GM03348 (cell line): ENCODE results near the gene SRP68.

Experiments
- DNase-seq: peaks from one replicate; pipeline ENCODE4 v3.0.0; 2012; ENCODE audit warnings: low spot score

SRP68 gene

DNA sequence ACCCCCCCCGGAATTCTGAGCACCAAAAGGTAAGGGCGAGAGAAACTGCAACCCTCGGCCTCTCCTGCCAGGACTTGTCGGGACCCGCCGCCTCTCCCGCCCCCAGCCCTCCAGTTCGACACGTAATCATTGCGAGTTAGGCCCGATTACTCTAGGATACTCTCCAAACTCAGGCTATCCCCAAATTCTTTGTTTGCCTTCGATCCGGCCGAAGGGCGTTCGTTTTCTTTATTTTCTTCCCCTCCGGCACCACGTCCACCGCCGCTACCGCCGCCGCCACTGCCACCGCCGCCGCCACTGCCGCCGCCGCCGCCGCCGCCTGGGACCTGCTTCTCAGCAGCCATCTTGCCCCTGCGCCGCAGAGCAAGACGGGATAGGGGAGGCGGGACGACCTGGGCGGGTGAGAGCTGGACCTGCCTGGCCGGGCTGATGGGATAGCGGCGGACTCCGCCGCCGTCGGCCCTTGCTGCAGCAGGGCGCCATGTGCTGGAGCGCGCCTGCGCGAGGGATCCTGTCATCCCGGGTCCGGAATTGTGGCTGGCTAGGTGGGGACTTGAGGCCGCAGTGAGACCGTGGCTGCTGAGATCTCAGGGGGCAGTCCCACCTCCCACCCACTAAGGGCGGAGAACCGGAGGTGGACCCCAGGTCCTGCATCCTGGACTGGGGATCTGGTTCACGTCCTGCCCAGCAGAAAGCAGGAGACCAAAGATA, at the start of gene SRP68:
Gene SRP68 (minus strand): TSS at position 370 of the 711 bp plus-strand sequence. CDS start 26 bp downstream, at position 344.
- peak; percentile 97 for DNase-seq

DNA sequence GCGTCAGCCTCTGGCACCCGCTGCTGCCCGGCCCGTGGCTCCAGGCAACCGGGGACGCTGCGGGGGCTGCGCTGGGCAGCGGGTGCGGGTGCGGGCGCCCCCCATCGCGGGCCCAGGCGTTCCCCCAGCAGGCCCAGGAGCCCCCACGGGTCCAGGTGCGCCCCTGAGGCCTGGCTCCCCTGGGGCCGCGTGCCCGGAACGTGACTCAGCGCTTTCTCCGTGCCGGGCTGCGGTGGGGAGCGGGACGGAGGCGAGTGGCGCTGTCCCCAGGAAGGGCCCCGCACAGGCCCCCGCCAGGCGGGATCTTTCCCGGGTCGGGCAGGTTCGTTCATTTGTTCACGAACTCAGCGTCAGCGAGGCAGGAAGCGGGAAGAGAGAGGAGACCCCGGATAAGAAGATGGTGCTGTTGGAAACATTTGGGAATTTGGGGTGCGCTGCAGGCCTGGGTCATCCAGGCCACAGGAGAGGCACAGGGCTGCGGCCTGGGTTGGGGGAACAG, 49.7 kb upstream of the SRP68 start:
- DNase-seq, result peak; percentile 74

GRCh38 chr17:76120658-76121008, 48.3 kb upstream of the SRP68 start:
- no peak for DNase-seq

GRCh38 chr17:76119409-76120371, 47.4 kb upstream of the SRP68 start:
- no peak for DNase-seq

DNA sequence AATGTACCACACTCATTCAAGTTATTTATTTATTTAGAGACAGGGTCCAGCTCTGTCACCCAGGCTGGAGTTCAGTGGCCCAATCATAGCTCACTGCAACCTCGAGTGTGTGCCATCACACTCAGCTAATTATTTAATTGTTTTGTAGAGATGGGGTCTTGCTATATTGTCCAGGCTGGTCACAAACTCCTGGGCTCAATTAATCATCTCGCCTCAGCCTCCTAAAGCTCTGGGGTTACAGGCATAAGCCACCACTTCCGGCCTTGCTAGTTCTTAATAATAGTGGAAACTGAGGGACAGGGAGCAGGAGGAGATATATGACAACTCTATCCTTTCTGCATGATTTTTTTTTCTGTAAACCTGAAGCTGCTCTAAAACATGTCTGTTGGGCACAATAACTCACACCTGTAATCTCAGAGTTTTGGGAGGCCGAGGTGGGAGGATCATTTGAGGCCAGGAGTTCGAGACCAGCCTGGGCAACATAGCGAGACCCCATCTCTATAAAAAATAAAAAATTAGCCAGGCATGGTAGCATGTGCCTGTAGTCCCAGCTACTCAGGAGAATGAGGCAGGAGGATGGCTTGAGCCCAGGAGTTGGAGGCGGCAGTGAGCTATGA, 42.9 kb upstream of the SRP68 start:
- DNase-seq, result no peak

- DNase-seq, result no peak
These were observed 39.6 kb upstream of the SRP68 start for GRCh38 chr17:76111956-76112355.

GRCh38 chr17:76107509-76107908, 35.2 kb upstream of the SRP68 start:
- no peak for DNase-seq

DNA sequence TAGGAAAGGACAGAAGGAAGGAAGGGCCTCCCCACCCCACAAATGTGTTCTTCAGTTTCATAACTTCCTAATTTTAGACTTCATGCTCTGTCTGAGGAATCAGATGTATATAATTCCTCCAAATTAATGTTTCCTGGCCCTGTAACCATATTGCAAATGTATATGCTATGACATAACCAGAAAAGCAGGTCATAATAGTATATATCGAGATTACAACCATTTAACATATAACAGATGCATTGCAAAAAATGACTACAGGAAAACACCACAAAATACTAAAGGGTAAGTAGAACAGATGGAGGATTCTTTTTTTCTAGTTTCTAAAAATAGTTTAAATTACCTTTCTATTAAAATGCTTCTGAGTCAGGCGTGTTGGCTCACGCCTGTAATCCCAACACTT, 34.4 kb upstream of the SRP68 start:
- no peak for DNase-seq

DNA sequence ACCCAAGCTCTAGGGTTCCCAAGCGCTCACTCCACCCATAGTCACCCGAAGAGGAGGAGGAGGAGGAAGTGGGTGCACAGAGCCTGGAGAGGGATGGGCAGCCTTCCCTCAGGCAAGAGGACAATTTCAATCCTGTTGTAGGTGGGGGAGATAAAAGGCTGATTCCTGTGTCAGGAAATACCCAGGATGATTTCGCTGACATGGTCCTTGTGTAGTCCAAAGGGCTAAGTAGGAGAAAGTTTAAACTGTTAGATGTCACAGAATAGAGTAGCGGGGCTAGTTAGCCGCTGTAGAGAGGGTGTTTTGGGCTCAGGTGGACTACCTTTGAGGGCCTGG, 32.5 kb upstream of the SRP68 start:
- DNase-seq, result no peak

- DNase-seq, result no peak
These were observed 32.0 kb upstream of the SRP68 start for GRCh38 chr17:76104140-76104895.

DNA sequence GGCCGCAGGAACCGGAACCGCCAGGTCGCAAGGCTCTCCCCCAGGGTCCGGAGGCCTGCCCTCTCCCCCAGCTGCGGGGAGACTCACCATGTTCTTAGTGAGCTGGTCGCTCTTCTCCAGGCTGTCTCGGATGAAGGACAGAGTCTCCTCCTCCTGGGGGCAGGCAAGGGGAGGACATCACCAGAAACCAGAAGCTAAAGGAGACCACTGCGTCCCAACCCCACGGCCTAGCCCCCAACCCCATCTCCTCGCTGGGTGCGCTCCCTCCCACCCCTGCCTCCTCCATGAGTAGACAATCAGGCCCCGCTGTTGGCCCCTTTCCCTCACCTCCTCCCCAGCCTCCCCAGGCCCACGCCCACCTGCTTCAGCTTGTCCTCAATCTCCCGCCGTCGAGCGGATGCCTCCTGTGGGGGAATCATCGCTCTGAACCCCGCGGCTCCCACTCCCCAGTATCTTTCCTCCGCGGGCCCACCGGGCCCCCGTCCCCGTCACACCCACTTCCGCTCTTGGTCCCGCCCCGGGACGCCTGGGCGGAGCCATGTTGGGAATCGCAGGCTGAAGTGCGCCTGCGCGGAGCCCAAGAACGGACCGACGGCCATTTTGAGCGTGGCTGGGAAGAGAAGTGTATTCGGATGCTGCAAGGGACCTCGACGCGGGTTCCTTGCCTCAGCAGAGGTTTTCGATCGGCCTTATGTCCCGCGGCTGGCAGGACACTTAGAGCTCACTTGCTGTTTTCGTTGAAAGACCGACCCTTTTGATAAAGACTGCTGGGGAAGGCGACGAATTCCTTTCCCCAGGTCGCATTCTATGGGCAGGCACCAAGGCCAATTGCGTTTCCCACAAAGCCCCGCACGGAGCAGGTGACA, 31.2 kb upstream of the SRP68 start, which contains the start of gene EXOC7:
Gene EXOC7 (minus strand): TSS at position 514 of the 866 bp plus-strand sequence. CDS start 95 bp downstream, at position 419.
- peak; percentile 99 for DNase-seq

DNA sequence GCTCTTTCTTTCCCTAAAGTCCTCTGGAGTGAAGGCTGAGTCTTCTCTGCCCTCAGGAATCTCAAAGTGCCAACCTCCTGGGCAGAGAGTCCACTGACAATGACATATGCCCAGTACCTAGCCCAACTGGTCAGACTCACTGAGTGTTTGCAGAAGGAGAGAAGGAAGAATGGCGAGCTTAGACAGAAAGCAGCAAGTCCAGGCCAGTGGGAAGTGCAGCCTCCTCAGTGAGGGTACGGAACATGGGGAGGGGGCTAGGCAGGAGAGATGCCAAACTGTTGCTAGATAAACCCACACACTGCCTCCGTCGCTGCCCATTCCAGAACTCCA, 30.6 kb upstream of the SRP68 start:
- no peak for DNase-seq

DNA sequence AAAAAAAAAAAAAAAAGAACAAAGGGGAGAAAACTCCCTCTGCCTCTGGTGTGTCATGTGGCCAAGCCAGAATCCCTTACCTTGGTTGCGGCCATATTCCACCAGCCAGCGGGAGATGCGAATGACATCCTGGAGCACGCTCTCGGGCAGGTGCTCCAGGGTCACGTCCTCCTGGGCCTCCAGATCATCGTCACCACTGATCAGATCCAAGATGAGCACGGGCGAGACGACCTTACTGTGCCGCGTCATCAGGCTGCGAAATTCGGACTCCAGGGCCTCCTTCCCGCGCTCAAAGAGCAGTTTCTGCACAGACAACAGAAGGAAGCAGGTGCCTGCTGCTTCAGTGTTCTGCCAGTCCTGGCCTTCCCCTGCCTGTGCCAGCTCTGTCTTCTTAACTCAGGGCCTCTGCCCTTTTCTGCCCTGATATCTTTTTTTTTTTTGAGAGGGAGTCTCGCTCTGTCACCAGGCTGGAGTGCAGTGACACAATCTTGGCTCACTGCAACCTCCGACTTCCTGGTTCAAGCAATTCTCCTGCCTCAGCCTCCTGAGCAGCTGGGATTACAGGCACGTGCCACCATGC, 25.5 kb upstream of the SRP68 start:
- no peak for DNase-seq

DNA sequence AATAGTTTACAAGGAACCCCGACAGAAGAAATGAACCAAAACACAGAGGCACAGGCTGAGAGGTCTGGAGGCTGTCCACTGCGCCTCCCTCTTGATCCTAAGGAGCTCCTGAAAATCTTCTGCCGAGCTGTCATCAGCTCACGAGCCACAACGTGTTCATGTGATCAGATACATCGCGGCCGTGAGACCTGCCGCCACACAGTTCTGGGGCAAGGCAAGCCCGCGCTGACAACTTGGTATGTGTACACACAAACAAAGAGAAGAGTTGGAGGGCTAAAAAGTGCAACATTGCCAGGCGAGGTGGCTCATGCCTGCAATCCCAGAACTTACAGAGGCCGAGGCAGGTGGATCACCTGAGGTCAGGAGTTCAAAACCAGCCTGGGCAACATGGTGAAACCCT, 23.6 kb upstream of the SRP68 start:
- DNase-seq, result no peak

DNA sequence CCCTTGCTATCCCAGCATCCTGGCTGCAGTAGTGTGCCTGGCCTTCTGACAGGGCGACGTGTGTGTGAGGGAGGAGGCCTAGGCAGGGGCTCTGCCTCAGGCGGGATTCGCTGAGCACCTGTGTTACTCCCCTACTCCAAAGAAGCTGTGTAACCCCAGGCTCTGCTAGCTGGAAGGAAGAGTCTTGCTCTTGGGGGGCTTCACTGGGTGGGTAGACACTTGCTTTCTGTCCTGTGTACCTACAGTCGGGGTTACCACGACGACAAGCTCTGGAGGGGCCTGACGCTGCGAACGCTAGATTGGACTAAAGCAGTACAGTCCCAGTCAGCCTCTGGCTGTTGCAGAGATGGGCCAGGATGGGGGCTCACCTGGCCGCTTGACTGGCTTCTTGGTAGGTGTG, 21.7 kb upstream of the SRP68 start:
- no peak for DNase-seq

- DNase-seq, result no peak
These were observed 20.5 kb upstream of the SRP68 start for GRCh38 chr17:76092526-76093413.

DNA sequence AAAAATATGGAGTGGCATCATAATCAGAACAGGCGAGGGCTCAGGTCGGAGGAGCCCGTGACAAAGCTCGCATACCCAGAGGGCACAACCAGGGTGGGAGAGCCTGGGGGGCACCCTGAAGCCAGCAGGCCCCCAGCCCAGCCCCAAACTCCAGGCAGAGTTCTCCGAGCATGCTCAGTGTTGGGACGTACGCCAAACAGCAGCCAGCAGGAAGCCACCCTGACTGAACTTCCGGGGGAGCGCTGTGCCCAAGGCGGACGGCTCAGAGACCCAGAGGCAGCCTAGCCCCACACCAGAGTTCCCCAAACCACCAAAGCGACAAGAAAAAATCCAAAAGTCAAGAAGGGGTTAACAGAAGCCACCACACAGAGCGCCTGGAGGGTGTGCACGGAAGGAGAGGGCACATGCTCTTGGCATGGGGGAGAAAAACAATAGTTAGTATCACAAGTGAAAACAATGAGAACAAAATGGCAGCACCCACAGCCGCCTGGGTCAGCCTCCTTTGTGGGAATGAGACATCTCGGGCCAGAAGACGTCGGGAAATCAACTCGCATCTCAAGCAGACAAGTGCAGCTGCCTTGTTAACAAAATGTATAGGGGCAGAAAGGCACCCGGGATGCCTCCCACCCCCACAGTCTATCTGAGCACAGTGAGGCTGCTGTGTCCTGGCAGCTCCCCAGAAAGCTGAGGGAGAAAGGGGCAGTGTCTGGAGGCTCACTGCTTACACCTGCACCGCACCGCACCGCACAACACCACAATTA, 19.4 kb upstream of the SRP68 start:
- DNase-seq, result no peak

- no peak for DNase-seq
These were observed 18.3 kb upstream of the SRP68 start for GRCh38 chr17:76090517-76091129.
